Type B pancreatic cell (in vitro differentiated cells): Measurements from ENCODE around the gene GID4. TPM values are rescaled to one million over a fixed set of nuclear protein-coding genes. Genes with fewer than 3 reads are reported as not detected.

Source experiments
- DNase-seq: peaks from one replicate; pipeline ENCODE4 v3.0.0; 2021; ENCODE audit warnings: mixed read lengths; ENCODE audit not compliant: unreplicated experiment; ENCODE audit errors: extremely low spot score
- H3K27ac Mint-ChIP-seq: 2 replicates; pipeline ENCODE4 v1.8.0; 2021; ENCODE audit warnings: mild to moderate bottlenecking, mixed read lengths
- H3K27me3 Mint-ChIP-seq: 2 replicates; pipeline ENCODE4 v1.8.0; 2021; ENCODE audit warnings: mixed read lengths
- H3K36me3 Mint-ChIP-seq: 2 replicates; pipeline ENCODE4 v1.8.0; 2021; ENCODE audit warnings: mixed read lengths
- H3K4me1 Mint-ChIP-seq: one replicate; pipeline ENCODE4 v1.8.0; 2021; ENCODE audit warnings: mixed read lengths; ENCODE audit not compliant: unreplicated experiment
- H3K4me3 Mint-ChIP-seq: 2 replicates; pipeline ENCODE4 v1.8.0; 2021; ENCODE audit warnings: mild to moderate bottlenecking, mixed read lengths
- H3K9me3 Mint-ChIP-seq: 2 replicates; pipeline ENCODE4 v1.8.0; 2021; ENCODE audit warnings: mixed read lengths
- total RNA-seq: library from RNA; stranded (reverse); gene quantifications from 2 replicates; pipeline ENCODE4 v1.2.1, GENCODE V29; 2021; ENCODE audit warnings: low replicate concordance
- TF ChIP-seq, protein P1 (sequence below): fragments of 200-600 bp; sonication (generic); conservative IDR thresholded peaks from 2 replicates; pipeline ENCODE4 v1.5.0; 2021; ENCODE audit warnings: antibody characterized with exemption, mild to moderate bottlenecking

Gene GID4
- total RNA-seq, 1 donor from 2014 or later, result 13.2 TPM

DNA sequence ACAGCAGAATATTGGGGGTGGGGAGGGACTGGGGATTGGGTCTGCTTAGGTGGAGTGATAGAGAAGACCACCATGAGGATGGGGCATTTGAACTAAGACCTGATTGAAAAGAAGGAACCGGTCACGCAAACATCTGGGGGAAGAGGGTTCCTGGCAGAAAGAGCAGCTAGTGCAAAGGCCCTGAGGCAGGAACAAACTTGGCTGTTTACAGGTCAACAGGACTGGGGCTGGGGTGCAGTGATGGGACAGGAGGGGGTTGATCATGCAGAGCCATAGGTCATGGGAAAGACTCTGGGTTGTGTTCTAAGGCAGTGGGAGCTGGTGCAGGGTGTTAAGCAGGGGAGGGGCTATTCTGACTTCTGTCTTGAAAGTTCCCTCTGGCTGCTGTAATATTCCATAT, 50.4 kb downstream of the GID4 start:
- no peaks in the 10 kb centered on the region for H3K27me3 Mint-ChIP-seq
- H3K9me3 Mint-ChIP-seq, result no peaks in the 10 kb centered on the region
- no peak overlapping the region for H3K27ac Mint-ChIP-seq
- TF ChIP-seq, protein P1, sequence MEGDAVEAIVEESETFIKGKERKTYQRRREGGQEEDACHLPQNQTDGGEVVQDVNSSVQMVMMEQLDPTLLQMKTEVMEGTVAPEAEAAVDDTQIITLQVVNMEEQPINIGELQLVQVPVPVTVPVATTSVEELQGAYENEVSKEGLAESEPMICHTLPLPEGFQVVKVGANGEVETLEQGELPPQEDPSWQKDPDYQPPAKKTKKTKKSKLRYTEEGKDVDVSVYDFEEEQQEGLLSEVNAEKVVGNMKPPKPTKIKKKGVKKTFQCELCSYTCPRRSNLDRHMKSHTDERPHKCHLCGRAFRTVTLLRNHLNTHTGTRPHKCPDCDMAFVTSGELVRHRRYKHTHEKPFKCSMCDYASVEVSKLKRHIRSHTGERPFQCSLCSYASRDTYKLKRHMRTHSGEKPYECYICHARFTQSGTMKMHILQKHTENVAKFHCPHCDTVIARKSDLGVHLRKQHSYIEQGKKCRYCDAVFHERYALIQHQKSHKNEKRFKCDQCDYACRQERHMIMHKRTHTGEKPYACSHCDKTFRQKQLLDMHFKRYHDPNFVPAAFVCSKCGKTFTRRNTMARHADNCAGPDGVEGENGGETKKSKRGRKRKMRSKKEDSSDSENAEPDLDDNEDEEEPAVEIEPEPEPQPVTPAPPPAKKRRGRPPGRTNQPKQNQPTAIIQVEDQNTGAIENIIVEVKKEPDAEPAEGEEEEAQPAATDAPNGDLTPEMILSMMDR, result no peak
- H3K36me3 Mint-ChIP-seq, result peaks cover 7% of the 10 kb centered on the region
- DNase-seq, result no peak
- peaks cover 18% of the 10 kb centered on the region for H3K4me1 Mint-ChIP-seq
- H3K4me3 Mint-ChIP-seq, result peak overlapping the region; percentile 99

DNA sequence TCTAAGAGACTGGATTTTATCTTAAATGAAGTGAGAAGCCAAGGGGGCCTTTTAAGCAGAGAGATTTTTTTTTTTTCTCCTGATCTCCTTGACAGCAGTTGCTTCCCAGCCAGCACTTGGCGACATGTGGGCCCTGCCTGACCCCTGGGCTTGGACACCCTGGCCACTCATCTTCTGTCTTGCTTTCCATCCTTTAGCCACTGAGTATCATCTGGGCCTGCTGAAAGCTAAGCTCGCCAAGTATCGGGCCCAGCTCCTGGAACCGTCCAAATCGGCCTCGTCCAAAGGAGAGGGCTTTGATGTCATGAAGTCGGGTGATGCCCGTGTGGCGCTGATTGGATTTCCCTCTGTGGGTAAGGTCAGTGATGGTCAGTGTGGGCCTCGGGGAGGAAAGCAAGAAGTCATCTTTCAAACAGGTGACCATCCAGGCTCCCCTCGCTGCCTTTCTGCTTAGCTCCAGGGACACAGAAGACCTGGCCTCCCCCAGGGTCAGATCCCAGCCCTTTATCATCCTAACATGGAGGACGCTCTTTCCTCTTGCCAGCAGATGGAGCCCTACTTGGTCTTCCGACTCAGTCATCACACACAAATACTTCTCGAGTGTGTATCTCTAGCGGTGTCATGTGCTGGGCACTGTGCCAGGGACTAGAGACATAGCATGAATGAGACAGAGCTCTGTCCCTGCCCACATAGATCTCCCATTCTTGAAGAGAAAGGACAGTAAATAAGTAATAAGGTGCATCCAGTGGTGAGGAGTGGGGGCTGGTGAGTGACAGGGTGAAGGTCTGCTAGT, 54.6 kb downstream of the GID4 start:
- TF ChIP-seq, protein P1, result peak; percentile 58
- Mint-ChIP-seq H3K27me3 (no peaks in the 10 kb centered on the region), H3K9me3 (no peaks in the 10 kb centered on the region), H3K27ac (no peak overlapping the region), H3K36me3 (peaks cover 20% of the 10 kb centered on the region), H3K4me1 (peaks cover 6% of the 10 kb centered on the region), H3K4me3 (no peak overlapping the region)
- no peak for DNase-seq

DNA sequence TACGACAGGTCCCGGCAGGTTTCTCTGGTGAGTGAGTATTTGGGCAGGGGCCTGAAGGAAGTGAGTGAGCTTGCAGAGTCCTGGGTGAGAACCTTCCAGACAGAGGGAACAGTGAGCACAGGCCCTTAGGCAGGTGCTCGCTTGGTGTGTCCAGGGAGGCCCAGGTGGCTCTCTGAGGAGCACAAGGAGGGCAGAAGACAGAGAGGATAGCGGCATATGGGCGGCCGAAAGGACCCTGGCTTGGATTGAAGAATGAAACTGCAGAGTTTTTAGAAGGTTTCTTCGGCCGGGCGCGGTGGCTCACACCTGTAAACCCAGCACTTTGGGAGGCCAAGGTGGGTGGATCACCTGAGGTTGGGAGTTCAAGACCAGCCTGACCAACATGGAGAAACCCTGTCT, 55.2 kb downstream of the GID4 start:
- Mint-ChIP-seq H3K36me3 (peaks cover 20% of the 10 kb centered on the region), H3K9me3 (no peaks in the 10 kb centered on the region), H3K27me3 (no peaks in the 10 kb centered on the region), H3K4me1 (peaks cover 4% of the 10 kb centered on the region), H3K4me3 (no peak overlapping the region), H3K27ac (no peak overlapping the region)
- TF ChIP-seq, protein P1, result no peak
- no peak for DNase-seq

DNA sequence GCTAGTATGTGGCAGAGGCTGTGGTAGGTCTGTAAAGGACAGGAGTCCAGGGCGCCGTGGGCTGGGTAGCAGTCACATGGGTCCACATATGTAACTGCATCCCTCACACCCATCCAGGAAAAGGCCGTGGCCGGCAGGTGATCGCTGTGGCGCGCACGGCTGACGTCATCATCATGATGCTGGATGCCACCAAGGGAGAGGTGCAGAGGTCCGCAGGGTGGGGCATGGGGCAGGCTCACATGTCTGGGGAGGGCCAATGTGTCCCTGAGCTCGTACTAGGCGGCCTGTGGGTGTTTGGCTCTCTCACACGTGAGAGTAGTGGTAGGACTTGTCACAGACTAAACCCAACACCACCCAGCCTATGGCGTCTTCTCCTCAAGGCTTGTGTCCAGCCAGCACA, 60.3 kb downstream of the GID4 start:
- Mint-ChIP-seq H3K27me3 (no peaks in the 10 kb centered on the region), H3K36me3 (peaks cover 13% of the 10 kb centered on the region), H3K4me1 (no peaks in the 10 kb centered on the region), H3K4me3 (no peak overlapping the region), H3K27ac (no peak overlapping the region), H3K9me3 (no peaks in the 10 kb centered on the region)
- no peak for DNase-seq
- TF ChIP-seq, protein P1, result no peak

DNA sequence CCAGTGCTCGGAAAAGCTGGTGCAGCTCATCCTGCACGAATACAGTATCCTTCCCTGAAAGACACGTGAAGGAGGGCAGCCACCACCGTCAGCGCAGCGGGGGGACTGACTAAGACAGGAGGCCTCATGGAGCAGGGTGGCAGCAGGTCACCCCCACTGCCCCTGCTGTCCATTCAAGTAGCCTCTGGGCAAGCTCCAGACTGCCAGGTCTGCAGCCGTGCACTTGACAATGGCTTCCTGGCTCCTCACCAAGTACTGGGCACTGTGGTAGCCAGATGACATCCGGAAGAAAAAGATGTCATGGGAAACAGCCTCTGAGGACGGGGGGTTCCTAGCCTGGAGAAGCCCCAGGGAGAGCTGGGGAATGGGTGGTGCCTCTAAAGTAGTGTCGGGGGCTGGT, 61.4 kb downstream of the GID4 start:
- no peak overlapping the region for H3K27ac Mint-ChIP-seq
- H3K9me3 Mint-ChIP-seq, result no peaks in the 10 kb centered on the region
- no peak for DNase-seq
- no peak overlapping the region for H3K4me3 Mint-ChIP-seq
- no peaks in the 10 kb centered on the region for H3K4me1 Mint-ChIP-seq
- TF ChIP-seq, protein P1, result no peak
- H3K36me3 Mint-ChIP-seq, result peaks cover 12% of the 10 kb centered on the region
- no peaks in the 10 kb centered on the region for H3K27me3 Mint-ChIP-seq
